Skin of body (tissue), 2 donors: Measurements from ENCODE around the gene COX15. TPM values are rescaled to one million over a fixed set of nuclear protein-coding genes. Genes with fewer than 3 reads are reported as not detected.
"Not testable (repeated sequence)": the region's sequence is repeated elsewhere in the genome, so short reads cannot be mapped to it uniquely, and the experiment has no call there.

Experiments used
- DNase-seq: peaks from one replicate; lab custom pipeline; 2025; lab: John Stamatoyannopoulos, UW
- total RNA-seq: library from RNA; depleted of rRNA; stranded (reverse); fragments of >200 nt; gene quantifications from one replicate; pipeline ENCODE4 v1.2.3, GENCODE V29; 2014

The COX15 gene
- total RNA-seq, result 28.8 TPM

DNA sequence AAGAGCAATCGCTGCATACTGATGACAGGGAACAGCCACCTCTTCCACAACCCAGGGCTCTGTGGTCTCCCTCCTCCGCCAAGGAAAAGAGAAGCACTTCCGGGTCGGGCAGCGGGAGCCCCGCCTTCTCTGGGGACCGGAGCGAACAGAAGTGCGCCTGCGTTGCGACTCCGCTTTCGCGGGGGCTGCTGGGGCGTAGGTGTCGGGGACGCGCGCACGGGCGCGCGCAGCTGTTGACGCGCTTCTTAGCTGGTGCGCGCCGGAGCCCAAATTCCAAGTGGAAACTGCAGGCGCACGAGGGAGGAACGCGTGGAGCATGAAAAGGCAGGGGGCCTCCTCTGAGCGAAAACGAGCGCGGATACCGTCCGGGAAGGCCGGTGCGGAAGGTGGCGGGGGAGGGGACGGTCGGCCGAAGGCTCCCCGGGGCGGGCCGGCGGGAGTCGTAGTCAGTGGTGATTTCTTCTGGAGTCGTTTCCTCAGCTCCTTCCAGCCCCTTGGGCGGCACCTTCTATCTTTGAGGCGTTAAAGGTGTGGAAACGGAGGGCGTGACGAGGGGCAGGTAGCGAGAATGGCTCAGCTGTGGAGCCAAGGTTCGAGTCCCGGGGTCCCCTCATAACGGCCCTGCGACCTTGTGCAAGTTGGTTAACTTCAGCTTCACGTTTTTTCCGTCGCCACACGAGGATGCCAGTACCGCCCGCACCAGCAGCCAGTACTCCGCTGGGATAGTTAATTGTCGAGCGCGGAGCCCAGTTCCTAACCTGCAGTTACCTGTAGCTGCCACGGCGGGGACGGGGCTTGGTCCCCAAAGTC, at the start of gene COX15, which contains the start of gene CUTC:
Gene COX15 (minus strand): TSS at position 95 of the 810 bp plus-strand sequence. CDS start 78 bp downstream, at position 17.
Gene CUTC (plus strand): TSS at position 202 of the 810 bp plus-strand sequence. CDS start 115 bp downstream, at position 317.
- DNase-seq, result peak; percentile 99

DNA sequence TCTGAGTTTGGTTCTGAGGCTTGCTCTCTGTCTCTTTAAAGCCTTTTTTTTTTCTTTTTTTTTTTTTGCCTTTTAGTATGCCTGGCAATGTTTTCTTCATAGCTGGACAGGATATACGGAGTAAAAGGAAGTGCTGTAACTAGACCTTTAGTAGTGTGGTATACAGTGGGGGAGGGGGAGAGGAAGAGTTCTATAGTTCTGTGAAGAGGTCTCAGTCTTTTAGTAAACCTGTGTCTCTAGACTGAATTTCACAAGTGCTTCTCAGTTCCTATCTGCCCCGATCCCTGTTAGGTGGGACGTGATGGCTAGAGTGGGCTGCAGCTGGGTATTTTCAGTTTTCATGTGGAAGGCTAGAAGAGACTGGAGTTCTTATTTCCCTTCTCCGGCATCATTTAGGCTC, 47.4 kb upstream of the COX15 start:
- DNase-seq, result peak; percentile 18

DNA sequence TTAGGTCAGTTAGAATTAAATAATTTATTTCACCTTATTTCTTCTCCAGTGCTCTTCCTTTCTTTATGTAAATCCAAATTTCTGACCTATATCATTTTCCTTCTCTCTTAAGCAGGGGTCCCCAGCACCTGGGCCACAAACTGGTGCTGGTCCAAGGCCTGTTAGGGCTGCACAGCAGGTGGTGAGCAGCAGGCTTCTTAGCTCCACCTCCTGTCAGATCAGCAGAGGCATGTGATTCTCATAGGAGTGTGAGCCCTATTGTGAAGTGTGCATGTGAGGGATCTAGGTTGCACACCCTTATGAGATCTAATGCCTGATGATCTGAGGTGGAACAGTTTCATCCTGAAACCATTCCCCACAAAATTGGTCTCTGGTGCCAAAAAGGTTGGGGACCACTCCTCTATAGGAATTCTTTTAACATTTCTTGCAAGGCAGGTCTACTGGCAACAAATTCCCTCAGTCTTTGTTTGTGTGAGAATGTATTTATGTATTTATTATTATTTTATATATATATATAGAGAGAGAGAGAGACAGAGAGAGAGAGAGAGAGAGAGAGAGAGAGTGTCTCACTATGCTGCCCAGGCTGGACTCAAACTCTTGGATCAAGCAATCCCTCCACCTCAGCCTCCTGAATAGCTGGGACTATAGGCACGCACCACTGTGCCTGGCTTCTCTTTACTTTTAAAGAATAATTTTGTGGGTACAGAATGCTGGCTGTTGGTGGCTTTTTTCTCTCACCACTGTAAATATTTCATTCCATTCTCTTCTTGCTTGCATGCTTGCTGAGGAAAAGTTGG, 46.2 kb upstream of the COX15 start:
- no peak for DNase-seq

DNA sequence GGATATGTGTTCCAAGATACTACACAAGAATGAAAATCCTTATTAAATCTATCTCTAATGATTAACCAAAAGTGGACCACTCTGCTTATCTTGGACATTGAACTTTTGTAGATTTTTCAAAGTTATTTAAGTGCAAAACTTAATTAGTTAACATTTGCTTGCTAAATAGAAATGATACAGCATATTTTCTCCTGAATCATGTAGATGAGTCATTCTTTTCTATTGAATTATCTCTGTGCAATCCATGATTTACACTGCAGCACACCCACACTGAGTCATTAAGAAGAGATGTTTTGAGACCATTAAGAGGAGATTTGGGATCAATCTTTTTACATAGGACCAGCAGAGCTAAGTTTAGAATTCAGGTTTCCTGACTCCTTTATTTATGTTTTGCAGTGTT, 43.9 kb upstream of the COX15 start:
- DNase-seq, result no peak

DNA sequence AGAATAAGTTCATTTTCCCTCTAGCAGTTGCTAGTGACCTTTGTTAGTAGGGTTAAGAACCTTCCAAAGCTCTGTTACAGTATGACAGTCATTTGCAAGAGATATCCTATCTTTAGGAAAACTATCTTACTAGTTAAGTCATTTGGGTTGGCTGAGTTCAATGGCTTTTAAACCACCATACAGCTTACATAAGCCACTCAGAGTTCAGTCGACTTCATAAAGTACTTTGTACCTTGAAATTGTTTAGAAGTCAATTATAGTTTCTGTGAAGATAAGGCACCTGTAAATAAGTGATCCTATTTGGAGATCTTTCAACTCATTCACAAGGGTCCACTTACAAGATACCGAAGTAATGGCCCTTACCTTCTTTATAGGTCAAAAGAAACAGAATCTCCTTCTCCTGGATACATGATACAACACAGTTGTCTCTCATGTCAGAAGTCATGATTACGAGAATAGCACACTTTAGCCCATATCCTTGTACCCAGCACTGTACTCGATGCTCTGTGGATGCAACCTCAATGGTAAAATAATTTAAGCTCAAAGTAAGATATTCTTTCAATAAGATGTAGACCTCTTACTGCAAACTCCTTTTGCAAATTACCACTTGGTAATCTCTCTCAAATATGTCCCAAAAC, 38.6 kb upstream of the COX15 start:
- DNase-seq, result no peak

DNA sequence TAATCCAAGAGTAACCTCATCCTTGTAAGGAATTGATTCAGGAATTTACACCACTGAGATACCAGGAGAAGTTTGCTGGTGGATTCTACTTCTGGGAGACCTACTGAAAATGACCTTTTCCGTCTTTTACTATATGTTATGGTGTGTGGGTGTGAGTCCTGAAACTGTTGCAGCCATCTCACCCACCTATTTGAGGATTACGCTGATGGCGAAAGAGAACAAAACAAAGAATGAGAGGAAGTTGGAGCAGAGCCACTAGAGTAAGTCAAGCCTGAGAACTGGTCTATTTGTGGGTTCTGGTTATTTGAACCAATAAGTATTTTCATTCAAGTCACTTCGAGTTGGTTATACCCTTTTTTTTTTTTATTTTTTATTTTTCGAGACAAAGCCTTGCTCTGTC, 37.8 kb upstream of the COX15 start:
- no peak for DNase-seq

DNA sequence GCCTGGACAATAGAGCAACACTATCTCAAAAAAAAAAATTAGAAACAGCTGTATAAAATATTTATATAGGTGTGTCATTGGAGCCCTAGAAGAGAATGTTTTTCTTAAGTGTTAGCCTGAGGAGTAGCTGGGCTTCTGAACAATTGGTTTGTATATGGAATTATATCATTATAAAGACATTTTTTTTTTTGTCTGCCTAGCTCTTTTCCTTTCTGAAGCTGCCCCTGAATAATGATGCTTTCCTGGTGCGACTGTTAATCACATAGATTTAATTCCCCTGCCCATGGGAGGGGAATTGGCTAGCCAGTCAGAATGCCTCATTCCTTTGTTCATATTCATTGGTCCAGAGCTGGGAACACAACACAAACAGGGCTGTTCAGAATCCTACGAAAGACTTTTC, 36.6 kb upstream of the COX15 start:
- no peak for DNase-seq

DNA sequence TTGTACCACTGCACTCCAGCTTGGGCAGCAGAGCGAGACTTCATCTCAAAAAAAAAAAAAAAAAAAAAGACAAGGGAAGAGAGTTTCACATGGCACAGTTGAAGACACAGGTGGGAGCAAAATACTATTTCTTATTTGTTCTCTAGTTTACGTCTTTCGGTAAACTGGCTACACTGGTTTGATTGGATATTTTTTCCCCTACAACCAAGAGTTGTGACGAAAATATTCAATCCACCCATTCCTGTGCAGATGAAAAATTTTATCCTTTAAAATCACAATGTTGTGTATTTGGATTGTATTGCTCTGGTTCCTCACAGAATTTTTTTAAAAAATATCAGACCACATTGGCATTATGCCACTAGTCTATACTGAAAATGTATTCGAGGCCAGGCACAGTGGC, 36.0 kb upstream of the COX15 start:
- DNase-seq, result no peak

DNA sequence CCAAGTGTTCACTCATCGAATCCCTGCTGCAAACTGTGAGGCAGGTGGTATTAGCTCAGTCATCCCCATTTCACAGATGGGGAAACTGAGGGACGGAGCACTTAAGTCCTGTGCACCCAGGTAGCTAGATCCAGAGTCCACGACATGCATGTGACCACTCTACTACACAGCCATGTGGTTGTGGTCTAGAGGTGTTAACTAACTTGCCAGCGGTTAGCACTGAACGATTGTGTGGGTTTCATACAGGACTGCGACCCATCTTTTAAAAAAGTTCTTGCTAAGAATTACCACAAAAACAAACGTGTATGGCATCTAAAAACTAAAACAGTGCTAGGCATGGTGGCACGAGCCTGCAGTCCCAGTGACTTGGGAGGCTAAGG, 34.4 kb upstream of the COX15 start:
- no peak for DNase-seq

DNA sequence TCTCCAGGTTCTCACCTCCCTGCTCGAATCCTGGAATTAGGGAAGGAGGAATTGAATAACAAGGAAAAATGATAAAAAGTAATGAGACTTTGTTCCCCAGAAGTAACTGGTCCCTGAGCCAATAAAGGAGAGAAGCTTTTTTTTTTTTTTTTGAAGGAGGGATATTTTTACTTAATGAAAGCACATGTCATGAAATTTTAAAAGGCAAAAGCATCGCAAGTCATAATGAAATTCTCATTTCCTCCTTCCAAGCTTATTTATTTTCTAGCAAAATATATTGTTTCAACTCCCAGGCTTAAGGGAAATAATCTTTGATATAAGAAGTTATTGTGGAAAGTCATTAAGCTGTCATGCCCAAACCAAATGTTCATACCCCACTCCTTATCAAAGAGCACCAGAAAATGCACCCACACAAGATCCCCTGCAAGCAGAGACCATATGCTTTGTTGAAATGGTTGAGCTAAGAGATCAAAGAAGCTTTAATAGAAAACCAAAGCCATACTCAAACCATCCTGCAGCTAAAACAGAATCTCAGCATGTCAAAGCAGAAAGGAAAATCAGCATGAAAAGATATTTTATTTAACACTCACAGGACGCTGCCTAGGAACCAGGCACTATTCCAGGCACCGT, 33.9 kb upstream of the COX15 start:
- DNase-seq, result no peak

DNA sequence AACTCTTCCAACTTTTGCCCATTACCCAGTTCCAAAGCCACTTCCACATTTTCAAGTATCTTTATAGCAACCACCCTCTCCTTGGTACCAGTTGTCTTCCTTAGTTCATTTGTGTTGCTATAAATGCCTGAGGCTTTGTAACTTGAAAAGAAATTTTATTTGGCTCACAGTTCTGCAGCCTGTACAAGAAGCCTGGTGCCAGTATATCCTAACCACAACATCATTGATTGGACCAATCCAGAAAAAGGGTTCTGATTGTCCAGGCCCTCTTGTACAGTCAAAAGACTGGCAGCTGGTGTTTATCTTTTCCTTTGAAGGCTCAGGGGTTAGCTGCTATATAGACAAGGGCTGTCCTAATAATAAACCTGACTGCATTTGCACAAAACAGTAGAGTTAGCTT, 29.4 kb upstream of the COX15 start:
- no peak for DNase-seq

DNA sequence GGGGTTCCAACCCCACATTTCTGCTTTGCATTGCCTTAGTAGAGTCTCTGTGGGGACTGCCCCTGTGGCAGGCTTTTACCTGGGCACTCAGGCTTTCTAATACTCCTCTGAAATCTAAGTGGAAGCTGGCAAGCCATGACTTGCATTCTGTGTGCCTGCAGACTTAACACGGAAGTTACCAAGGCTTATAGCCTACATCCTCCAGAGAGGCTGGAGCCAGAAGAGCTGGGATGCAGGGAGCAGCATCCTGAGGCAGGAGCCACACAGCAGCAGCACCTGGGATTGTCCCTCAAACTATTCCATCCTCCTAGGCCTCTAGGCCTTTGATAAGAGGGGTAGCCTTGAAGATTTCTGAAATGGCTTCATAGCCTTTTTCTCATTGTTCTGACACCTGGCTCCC, 28.4 kb upstream of the COX15 start:
- no peak for DNase-seq

DNA sequence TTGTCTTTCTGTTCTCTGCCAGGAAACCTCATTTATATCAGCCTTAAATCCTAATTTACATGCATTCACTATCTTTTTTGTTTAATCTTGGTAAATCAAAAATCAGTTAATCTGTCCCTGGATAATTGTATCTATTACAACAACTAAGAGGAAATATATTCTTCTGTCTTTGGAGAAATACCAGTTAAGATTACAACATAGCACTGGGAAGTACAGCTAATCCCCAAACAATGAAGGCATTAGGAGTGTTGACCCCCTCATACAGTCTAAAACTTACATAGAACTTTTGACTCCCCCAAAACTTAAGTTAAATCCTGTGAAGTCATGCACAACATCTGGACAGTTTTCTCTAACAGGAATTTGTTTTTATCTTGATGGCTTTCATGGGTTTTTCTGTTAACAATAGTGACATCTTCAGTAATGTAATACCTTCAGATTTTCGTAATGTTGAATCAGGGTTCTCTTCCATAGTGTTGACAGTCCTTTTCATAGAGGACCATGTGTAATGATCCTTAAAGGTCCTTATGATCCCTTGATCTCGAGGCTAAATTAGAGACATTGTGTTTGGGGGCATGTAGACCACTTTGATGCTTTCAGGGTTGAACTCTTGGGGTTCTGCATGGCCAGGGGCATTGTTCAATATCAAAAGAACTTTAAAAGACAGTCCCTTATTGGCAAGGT, 26.4 kb upstream of the COX15 start:
- DNase-seq, result no peak

DNA sequence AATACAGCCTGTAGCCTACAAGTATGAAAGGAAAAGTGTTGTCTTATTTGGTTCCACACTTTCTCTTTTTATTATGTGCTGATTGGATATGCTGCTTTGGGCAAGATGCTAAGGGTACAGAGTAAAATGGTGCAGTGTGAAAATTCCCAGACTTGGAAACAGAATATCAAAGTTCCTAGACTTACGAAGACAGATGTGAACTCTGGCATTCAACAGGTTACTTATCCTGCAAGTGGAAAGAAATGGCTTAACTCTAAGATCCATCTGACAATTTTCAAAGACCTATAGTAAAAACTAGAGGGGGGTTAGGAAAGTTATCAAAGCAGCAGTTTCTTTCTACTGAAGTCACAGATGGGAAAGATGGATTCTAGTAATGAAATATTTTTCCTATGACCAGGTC, 24.2 kb upstream of the COX15 start:
- DNase-seq, result no peak

DNA sequence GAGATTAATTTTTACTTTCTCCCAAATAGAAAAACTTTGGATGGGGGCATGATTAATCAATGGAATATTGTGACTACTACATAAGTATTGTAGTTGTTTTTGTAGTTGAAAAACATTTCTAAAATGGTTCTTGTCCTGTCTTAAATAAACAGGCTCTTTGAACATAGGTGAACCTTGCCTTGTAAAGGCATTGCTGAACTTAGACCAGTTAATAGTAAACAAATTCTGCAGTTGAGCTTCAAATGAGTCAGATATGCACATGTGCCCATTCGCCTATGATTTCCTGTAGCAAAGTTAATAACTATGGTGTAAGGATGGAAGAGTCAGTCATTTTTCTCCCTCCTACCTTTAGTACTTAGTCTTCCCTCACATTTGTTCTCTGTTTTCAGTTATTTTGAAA, 22.7 kb upstream of the COX15 start:
- DNase-seq, result no peak

DNA sequence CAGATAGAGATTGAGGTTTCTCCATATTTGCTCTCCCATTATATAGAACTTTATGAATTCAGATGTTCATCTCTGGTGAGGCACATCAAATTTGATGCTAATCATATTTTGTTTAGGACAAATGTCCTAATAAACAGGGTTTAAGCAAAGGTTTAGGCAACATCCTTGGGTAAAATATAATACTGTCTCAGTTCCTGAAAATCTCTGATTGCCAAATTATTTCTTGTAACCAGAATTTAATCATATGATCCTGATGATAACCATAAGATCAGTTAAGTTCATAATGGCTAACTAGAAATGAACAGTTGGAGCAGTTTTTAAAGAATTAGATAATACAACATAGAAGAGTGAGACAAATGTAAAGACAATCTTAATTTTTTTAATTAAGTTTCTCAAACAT, 18.7 kb upstream of the COX15 start:
- DNase-seq, result no peak

DNA sequence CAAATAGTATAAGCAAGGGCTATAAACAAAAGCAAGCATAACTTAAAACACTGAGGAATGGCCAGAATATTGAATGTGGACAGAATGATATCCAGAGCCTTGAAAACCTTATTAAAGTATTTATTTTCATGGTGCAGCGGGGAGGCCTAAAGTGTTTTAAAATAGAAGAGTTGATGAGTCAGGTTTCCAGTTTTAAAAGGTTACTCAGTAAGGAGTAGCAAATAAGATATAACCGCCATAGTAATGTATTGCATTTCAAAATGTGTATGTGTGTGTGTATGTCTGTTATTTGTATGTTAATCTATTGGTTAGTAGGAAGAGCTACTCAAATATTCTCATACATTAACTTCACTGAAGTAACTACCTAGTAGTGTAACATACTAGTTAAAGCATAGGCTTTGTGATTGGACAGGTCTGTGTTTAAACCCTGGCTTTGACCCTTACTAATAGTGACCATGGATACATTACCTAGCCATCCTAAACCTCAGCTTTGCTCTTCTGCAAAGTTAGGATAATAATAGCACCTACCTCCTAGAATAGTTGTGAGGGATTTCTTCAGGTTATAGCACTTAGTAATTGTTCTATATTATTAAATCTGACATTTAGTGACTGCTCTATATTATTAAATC, 17.0 kb upstream of the COX15 start:
- no peak for DNase-seq

DNA sequence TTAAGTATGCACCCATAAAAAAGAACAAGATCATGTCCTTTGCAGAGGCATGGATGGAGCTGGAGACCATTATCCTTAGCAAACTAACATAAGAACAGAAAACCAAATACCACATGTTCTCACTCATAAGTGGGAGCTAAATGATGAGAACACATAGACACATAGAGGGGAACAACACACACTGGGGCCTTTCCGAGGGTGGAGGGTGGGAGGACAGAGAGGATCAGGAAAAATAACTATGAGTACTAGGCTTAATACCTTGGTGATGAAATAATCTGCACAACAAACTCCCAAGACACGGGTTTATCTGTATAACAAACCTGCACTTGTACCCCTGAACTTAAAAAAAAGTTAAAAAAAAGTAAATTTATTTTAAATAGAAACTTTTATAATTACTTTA, 14.2 kb upstream of the COX15 start:
- not testable (repeated sequence) for DNase-seq

DNA sequence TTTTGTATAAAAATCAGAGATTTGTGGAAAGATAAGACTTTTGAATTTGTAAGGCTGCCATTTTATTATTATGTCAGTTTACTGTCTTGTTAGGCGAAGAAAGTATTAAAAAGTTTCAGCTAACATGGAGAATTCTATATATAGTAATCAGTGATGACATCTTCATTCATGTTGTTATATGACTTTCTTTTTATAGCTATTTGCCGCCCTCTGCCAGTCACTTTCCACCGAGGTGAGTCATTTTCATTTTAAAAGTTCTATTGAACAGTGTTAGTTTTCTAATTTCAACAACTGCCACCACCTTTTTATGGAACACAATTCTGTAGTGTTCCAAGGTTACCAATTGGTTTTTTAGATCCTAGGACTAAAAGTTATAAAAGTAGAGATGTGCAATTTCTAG, 11.9 kb upstream of the COX15 start:
- DNase-seq, result no peak

DNA sequence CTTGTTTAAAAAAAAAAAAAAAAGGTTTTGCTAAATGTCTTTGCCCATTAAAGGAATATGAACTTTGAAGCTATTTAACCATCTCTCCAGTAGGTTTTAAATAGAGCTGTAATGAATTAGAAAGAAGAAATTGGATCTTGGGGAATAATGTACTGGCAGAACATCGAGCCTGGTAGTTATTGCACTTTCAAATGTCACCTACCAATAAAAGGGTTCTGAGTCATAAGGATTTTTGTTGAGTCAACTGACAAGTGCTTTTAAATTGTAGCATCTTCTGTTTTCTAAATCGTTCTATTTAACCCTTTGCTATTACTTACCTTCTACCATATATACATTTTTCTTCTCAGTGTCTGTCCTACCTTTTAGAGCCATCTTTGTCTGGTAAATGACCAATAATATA, 10.8 kb upstream of the COX15 start:
- no peak for DNase-seq

DNA sequence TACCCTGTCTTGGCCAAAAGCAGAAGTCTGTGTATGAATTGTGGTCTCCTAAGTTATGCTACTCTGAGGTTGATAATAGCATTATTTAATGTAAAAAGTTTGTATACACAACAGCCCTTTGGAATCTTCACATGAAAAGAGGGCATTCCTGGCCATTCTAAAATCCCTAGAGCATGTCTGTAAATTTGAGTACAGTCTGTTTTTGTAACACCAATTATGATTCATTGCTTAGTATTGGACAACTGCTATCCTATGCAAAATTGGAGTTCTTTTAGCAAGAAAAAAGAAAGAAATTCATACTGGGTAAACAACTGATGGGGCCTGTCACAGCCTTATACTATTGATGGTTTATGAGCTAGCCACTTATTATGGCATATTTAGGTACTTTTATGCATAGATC, 10.3 kb upstream of the COX15 start:
- DNase-seq, result no peak
